BJ (cell line): ENCODE results near the gene UBE2Q1. TPM values are rescaled to one million over a fixed set of nuclear protein-coding genes. Genes with fewer than 3 reads are reported as not detected.

ENCODE experiments used
- polyA plus RNA-seq: library from polyadenylated mRNA; depleted of rRNA; stranded (reverse); fragments of >200 nt; gene quantifications from 2 replicates; pipeline ENCODE4 v1.2.3, GENCODE V29; 2011; rRNA removed

The UBE2Q1 gene
- polyA plus RNA-seq, 1 experiment: 11.0 TPM

Other genes starting within 250 kb of the UBE2Q1 start
- not detected in 2 replicates for gene AQP10, start 237.6 kb downstream of the UBE2Q1 start, polyA plus RNA-seq
- gene ATP8B2, start 233.1 kb downstream of the UBE2Q1 start, polyA plus RNA-seq: 48.3 and 73.3 TPM in 2 replicates
- gene IL6R, start 153.3 kb downstream of the UBE2Q1 start, polyA plus RNA-seq: 3.2 and 6.8 TPM in 2 replicates
- gene TDRD10, start 56.4 kb downstream of the UBE2Q1 start, polyA plus RNA-seq: not detected in 2 replicates
- not detected in 2 replicates for gene SHE, start 56.2 kb downstream of the UBE2Q1 start, polyA plus RNA-seq
- 0.06 TPM in 2 replicates for gene CHRNB2, start 9.1 kb upstream of the UBE2Q1 start, polyA plus RNA-seq
- gene ADAR, start 49.5 kb upstream of the UBE2Q1 start, polyA plus RNA-seq: 143 and 144 TPM in 2 replicates